Measurements from ENCODE around the gene TRAM2.

TRAM2 gene

GRCh38 chr6:52591832-52592231 is 15.0 kb upstream of the TRAM2 start:
- DNase-seq = no peak

- DNase-seq = no peak
These were observed 13.5 kb upstream of the TRAM2 start for GRCh38 chr6:52590152-52590891.

DNA sequence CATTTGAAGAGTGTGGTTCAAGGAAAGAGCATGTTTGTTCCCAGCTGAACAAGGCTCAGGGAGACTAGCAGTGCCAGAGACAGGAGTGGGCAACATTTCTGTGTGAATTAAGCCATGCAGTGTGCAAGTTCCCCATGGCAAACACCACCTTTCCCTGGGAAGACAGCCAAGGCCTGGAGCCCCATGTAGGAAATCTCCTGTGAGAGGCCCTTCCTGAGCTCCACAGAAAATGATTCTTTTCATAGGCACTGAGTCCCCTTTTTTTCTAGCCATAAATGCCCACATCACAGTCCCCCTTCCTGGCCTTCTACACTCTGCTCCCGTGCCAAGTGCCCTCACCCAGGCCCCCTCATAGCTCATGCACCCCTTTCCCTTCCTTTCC is 11.8 kb upstream of the TRAM2 start:
- no peak for DNase-seq

DNA sequence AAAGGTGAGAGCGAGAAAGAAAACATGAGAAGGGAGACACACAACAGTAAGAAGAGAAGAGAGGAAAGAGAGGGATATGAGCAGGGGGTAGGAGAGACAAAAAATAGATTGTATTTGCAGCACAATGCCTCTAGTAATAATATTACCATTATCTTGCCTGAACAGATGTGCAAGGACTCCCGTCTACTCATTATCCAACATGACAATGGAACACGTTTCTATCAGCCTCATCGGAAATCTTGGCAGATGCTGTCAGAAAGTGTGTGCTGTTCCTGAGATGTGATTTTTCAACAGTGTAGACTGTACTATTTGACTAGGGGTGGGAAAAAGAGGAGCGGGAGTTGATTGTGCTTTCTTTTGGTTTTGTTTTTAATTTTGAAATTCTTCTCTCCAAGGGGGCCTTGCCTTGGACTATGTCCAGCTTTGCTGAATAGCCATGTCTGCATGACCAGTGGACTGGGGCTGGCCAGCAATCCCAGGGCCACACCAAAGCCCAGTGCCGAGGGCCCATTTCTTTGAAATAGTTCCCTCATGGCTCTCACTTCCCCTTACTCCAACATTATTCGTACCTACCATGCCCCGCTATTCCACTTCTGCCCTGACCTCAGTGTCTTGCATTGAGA is 11.3 kb upstream of the TRAM2 start:
- no peak for DNase-seq

- DNase-seq = no peak
These were observed 10.1 kb upstream of the TRAM2 start for GRCh38 chr6:52587001-52587400.

- DNase-seq = no peak
These were observed 7.3 kb upstream of the TRAM2 start for GRCh38 chr6:52584203-52584602.

GRCh38 chr6:52582996-52583395 is 6.1 kb upstream of the TRAM2 start:
- no peak for DNase-seq

DNA sequence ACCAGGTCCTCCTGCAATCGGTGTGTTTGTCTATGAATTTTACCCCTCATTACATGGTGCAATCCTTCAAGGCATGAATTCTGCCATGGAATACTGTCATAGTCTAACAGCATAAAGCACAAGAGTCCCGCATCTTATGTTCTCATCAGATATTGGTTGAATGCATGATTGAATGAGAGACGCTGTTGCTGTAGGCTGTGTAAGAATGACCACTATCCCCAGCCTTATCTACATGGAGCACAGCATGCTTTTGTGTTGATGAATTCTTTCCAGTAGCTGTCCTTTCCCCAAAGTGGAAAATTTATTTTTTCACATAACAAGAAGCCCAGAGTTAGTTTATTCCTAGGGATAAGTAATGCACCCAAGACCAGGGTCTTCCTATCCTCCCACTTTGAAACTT is 5.6 kb upstream of the TRAM2 start:
- no peak for DNase-seq

DNA sequence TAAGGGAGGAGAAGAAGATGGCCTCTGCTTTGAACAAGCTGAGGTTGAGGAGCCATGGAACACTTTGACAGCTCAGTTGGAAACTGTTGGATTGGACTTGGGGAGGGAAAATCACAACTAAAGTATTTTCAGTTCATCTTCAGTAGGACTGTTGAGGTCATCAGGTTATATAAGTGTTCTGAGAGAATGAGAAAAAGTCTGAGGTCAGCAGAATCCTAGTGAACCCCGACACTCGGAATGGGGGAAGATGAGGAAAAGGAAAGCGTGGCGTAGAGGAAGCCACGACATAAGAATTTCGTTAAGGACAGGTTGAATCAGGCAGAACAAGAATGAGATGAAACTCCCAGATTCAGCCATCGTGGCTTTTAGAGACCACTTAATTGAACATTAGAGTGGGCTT is 4.0 kb upstream of the TRAM2 start:
- DNase-seq = no peak

DNA sequence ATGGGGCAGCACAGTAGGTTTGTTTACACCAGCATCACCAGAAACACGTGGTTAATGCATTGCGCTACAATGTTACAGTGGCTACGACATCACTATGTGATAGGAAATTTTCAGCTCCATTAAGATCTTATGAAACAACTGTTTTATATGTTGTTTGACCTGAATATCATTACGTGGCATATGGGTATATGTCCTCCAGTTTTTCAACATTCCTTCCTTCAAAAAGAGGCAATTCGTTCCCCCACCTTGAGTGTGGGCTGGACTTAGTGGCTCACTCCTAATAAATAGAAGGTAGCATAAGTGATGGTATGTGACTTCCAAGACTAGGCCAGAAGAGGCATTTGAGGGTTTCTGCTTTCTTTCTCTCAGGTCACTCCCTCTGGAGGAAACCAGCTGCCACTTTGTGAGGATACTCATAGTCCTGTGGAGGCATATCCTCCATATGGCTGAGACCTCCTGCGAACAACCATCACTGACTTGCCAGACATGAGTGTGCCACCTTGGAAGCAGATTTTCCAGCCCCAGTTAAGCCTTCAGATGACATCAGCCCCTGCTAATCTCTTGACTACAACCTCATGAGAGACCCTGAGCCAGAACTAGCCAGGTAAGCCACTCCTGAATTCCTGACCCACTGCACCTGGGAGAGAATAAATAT is 2.3 kb upstream of the TRAM2 start:
- DNase-seq = no peak

- no peak for DNase-seq
These were observed 1.1 kb upstream of the TRAM2 start for GRCh38 chr6:52577778-52578463.

DNA sequence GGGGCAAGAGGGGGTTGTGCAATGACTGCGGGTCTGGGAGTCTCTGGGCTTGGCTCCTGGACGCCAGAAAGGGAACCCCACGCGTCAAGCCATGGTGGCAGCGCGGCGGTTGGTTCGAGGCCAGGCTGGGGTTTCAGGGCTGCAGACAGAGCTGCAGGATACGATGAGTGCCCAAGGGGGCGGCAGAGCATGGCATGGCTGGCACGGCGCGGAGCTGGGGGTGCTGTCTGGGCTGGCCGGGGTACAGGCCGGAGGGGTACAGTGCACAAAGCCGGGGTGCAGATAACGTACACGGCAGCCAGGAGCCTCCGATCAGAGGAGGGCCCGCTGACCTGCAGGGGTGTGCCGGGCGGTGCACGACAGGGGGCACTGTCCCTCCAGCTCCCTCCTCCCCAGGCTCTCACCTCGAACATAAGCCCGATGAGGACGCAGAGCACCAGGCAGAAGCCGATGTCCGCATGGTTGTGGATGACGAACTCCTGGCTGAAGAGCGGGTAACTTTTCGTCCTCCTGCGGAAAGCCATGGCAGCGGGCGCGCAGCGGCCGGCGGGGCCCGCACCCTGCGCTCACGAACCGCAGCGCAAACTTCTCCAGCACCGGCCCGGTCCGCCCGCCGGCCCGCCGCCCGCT is 353 bp downstream of the TRAM2 start:
- DNase-seq = peak; percentile 71

- DNase-seq = no peak
These were observed 837 bp downstream of the TRAM2 start for GRCh38 chr6:52576054-52576391.

GRCh38 chr6:52575502-52575892 is 1.4 kb downstream of the TRAM2 start:
- no peak for DNase-seq

DNA sequence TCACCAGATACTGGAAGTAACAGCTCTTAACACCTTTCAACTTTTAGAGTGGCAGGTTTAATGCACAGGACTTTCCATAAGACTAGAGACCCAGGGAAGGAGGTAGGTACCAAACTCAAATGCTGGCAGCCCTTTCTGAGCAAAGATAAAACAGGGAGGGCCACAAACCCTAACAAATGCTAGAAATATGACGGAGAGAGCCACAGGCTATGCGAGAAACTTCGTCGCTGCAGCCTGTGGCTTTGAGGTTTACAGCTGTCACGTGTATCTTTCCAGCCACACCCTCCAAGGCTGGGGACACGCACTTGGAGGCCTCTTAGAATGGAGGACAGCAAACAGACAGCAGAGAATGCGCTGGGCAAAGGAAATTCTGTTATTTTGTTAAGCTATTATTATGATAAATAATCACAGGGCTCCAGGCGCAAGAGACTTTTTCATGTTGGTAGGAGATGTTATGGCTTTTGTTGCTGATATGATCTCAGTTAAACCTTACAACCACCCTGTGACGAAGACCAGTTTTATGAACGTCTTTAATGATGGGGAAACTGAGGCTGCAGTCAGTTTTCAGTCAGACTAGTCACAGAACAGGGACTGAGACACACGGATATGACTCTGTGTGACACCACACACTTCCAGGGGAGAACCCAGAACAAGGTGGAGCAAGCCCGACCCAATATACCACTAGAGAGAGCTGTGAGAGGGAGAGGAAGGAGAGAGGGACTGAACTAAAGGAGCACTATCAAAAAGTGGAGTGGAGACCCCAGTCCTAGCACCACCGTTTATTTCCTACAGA is 2.0 kb downstream of the TRAM2 start:
- peak; percentile 73 for DNase-seq

DNA sequence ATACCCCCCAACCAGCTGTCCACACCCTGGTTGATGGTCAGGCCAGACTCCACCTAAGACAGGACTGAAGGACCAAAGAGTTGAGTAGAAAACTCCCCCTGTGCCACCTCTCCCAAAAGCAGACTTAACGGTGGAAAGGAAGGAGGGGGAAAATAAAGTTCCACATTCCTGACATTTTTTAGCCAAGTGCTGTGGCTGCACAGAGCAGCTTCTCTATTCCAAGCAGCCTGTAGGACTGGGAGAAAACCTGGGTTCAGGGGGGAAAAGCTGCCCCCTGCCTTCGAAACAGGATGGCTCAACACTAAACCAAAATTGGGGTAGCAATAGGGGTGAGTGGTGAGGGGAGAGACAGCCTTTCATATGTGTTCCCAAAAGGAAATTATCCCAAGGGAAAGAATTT is 3.6 kb downstream of the TRAM2 start:
- DNase-seq = no peak

- DNase-seq = no peak
These were observed 4.3 kb downstream of the TRAM2 start for GRCh38 chr6:52572536-52572935.

- no peak for DNase-seq
These were observed 5.6 kb downstream of the TRAM2 start for GRCh38 chr6:52571099-52571755.

GRCh38 chr6:52570291-52570700 is 6.6 kb downstream of the TRAM2 start:
- DNase-seq = no peak

- no peak for DNase-seq
These were observed 8.5 kb downstream of the TRAM2 start for GRCh38 chr6:52568320-52568719.

DNA sequence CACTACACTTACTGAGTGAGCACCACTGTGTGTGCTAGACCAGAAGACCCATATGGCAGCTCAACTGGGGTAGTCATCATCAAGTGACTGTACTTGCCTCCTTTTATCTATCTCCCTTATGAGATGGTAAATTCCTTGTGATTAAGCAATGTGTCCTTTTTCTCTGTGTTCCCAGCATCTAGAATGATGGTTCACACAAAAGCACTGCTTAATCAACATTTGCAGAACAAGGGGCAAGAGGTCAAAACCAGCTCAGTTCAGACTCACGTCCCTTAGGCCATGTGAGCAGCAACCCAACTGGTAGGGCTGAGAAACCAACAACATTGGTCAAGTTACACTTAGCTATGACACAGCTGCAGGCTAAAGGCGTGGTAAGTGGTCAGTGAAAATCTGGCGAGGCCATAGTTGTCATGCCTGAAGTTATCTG is 10.0 kb downstream of the TRAM2 start:
- no peak for DNase-seq

DNA sequence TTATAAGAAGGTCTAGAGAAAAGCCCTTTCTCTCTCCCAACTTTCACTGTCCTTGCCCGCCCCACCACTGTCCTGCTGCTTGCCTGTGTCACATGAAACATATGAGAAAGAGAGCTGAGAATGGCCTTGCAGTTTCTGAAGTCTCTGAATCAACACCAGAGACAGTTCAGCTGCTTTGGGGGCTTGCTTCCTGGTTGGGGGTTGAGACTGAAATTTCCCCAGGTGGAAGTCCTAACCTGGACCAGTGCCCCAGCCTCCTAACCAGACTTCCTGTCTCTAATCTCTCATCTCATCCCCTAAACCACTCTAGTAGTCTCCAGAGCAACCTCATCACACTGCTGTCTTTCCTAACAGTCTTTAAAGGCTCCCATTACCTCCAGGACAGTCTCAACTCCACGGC is 10.7 kb downstream of the TRAM2 start:
- no peak for DNase-seq
